Caco-2 (cell line): ENCODE measurements around the gene PRICKLE1. TPM values are rescaled to one million over a fixed set of nuclear protein-coding genes. Genes with fewer than 3 reads are reported as not detected.

Experiments
- BruUV-seq: library from RNA; stranded (reverse); fragments of 400-500 nt; replicated peaks from 2 replicates; lab custom pipeline; 2021; lab: Mats Ljungman, UMichigan
- CTCF ChIA-PET: fragments of 300-600 bp; sonication (Branson Sonifier 250); formaldehyde crosslinking; loops from one replicate; lab custom pipeline; 2022; ENCODE audit warnings: antibody characterized with exemption; lab: Charles Lee
- POLR2A ChIA-PET: fragments of 300-600 bp; sonication (Branson Sonifier 250); formaldehyde crosslinking; loops from one replicate; lab custom pipeline; 2022; ENCODE audit warnings: antibody characterized with exemption; lab: Charles Lee
- DNase-seq, 2 experiments: peaks; one replicate each; pipeline versions ENCODE4 v3.0.0 to v3.0.0-alpha.2; 2020 to 2022
- H3K27me3 ChIP-seq: replicated peaks from 2 replicates; pipeline ENCODE4 v1.6.0; 2011; ENCODE audit warnings: low read length; ENCODE audit not compliant: control insufficient read depth, insufficient read depth
- H3K36me3 ChIP-seq: 2 replicates; pipeline ENCODE4 v1.5.1; 2011; ENCODE audit warnings: low read length; ENCODE audit not compliant: control insufficient read depth, insufficient read depth
- H3K4me1 ChIP-seq: fragments of 250-450 bp; sonication (Bioruptor Pico); 2 replicates; pipeline ENCODE4 v1.5.1; 2020; ENCODE audit warnings: mild to moderate bottlenecking
- H3K4me3 ChIP-seq: 2 replicates; pipeline ENCODE4 v1.5.1; 2011; ENCODE audit warnings: low read depth, mild to moderate bottlenecking, control low read depth, low read length
- H3K9me3 ChIP-seq: fragments of 250-450 bp; sonication (Bioruptor Pico); 2 replicates; pipeline ENCODE4 v1.5.1; 2020; ENCODE audit warnings: mild to moderate bottlenecking, moderate library complexity
- H3K27ac Mint-ChIP-seq: one replicate; pipeline ENCODE4 v1.8.0; 2022; ENCODE audit warnings: mixed read lengths; ENCODE audit not compliant: unreplicated experiment
- H3K27me3 Mint-ChIP-seq: one replicate; pipeline ENCODE4 v1.8.0; 2022; ENCODE audit warnings: mixed read lengths; ENCODE audit not compliant: insufficient read depth, unreplicated experiment
- H3K36me3 Mint-ChIP-seq: one replicate; pipeline ENCODE4 v1.8.0; 2022; ENCODE audit warnings: mild to moderate bottlenecking, mixed read lengths; ENCODE audit not compliant: insufficient read depth, unreplicated experiment
- H3K4me1 Mint-ChIP-seq: one replicate; pipeline ENCODE4 v1.8.0; 2022; ENCODE audit warnings: low read depth, mixed read lengths; ENCODE audit not compliant: unreplicated experiment
- H3K4me3 Mint-ChIP-seq: one replicate; pipeline ENCODE4 v1.8.0; 2022; ENCODE audit warnings: mild to moderate bottlenecking, moderate library complexity, mixed read lengths; ENCODE audit not compliant: unreplicated experiment
- H3K9me3 Mint-ChIP-seq: one replicate; pipeline ENCODE4 v1.8.0; 2022; ENCODE audit warnings: mixed read lengths; ENCODE audit not compliant: unreplicated experiment
- intact Hi-C: fragments of 100-400 bp; cut with micrococcal nuclease; formaldehyde crosslinking; loops from one replicate; pipeline ENCODE4 v1.10.0; 2022; ENCODE audit not compliant: unreplicated experiment
- total RNA-seq: library from RNA; stranded (reverse); gene quantifications from 2 replicates; pipeline ENCODE4 v1.2.3, GENCODE V29; 2022
- TF ChIP-seq, protein P1 (sequence below), 2 experiments: fragments of 200-600 bp in 1 of 2; IDR thresholded peaks; 1 replicate in 1 of 2; 2 replicates in 1 of 2; pipeline versions ENCODE4 v1.5.1 to v1.8.0; 2011 to 2022; ENCODE audit warnings: antibody characterized with exemption in 1 of 2, control low read depth in 1 of 2, inconsistent platforms in 1 of 2, low read depth in 1 of 2, low read length in 1 of 2, mild to moderate bottlenecking in 1 of 2, moderate library complexity in 1 of 2; ENCODE audit not compliant: insufficient read depth in 1 of 2, severe bottlenecking in 1 of 2, unreplicated experiment in 1 of 2

Gene PRICKLE1
- total RNA-seq, 1 experiment from 2014 or later: 4.5 TPM

- Histone ChIP-seq H3K27me3 (no peaks in the 10 kb centered on the region), H3K4me1 (no peaks in the 10 kb centered on the region), H3K4me3 (no peak overlapping the region), H3K36me3 (no peaks in the 10 kb centered on the region), H3K9me3 (no peaks in the 10 kb centered on the region; the same call in 1 of the 2 replicates)
- TF ChIP-seq, protein P1, sequence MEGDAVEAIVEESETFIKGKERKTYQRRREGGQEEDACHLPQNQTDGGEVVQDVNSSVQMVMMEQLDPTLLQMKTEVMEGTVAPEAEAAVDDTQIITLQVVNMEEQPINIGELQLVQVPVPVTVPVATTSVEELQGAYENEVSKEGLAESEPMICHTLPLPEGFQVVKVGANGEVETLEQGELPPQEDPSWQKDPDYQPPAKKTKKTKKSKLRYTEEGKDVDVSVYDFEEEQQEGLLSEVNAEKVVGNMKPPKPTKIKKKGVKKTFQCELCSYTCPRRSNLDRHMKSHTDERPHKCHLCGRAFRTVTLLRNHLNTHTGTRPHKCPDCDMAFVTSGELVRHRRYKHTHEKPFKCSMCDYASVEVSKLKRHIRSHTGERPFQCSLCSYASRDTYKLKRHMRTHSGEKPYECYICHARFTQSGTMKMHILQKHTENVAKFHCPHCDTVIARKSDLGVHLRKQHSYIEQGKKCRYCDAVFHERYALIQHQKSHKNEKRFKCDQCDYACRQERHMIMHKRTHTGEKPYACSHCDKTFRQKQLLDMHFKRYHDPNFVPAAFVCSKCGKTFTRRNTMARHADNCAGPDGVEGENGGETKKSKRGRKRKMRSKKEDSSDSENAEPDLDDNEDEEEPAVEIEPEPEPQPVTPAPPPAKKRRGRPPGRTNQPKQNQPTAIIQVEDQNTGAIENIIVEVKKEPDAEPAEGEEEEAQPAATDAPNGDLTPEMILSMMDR (IDR thresholded peaks at IDR 0.05; ENCODE audit: insufficient read depth in 1 of 2, low read depth in 1 of 2, low read length in 1 of 2, severe bottlenecking in 1 of 2, unreplicated experiment in 1 of 2): no peak
- no peaks in the 10 kb centered on the region for H3K9me3 Mint-ChIP-seq
- intact Hi-C loops: no loop called here
- POLR2A ChIA-PET: no interaction called here
- CTCF ChIA-PET: no interaction called here
- no TSS peak for BruUV-seq
- no peak overlapping the region for H3K4me3 Mint-ChIP-seq
- H3K4me1 Mint-ChIP-seq: no peaks in the 10 kb centered on the region
- no peaks in the 10 kb centered on the region for H3K27me3 Mint-ChIP-seq
- no peak overlapping the region for H3K27ac Mint-ChIP-seq
- DNase-seq: no peak
- no peaks in the 10 kb centered on the region for H3K36me3 Mint-ChIP-seq
These were observed 47.4 kb upstream of the PRICKLE1 start for GRCh38 chr12:42636993-42637392.

DNA sequence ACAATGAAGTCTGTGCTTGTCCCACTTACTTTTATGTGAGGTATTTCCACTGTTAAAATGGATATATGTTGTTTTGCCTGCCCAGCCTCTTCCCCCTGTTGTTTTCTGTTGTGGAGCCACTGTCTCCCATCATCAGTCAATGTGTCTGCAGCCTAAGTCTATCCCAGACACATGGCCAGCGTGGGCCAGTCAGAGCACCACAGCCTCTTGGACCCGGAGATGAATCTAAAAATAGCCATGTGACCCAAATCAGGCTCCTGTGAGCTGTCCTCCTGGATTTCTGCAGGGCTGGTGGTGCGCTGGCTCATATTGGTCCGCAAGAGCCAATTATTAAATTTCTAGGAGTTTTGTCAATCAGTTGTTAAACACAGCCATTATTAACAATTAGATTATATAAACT is 44.0 kb upstream of the PRICKLE1 start:
- H3K36me3 Mint-ChIP-seq: no peaks in the 10 kb centered on the region
- H3K9me3 ChIP-seq: no peaks in the 10 kb centered on the region; the same call in 1 of the 2 replicates
- H3K27ac Mint-ChIP-seq: no peak overlapping the region
- no peaks in the 10 kb centered on the region for H3K36me3 ChIP-seq
- no peaks in the 10 kb centered on the region for H3K4me1 ChIP-seq
- ChIA-PET CTCF (no interaction called here), POLR2A (no interaction called here)
- TF ChIP-seq, protein P1 (IDR thresholded peaks at IDR 0.05; ENCODE audit: insufficient read depth in 1 of 2, low read depth in 1 of 2, low read length in 1 of 2, severe bottlenecking in 1 of 2, unreplicated experiment in 1 of 2): no peak
- peaks cover 16% of the 10 kb centered on the region for H3K9me3 Mint-ChIP-seq
- no peaks in the 10 kb centered on the region for H3K27me3 Mint-ChIP-seq
- intact Hi-C loops: no loop called here
- BruUV-seq: no TSS peak
- H3K4me3 Mint-ChIP-seq: no peak overlapping the region
- H3K4me1 Mint-ChIP-seq: peaks cover 19% of the 10 kb centered on the region
- H3K4me3 ChIP-seq: no peak overlapping the region
- H3K27me3 ChIP-seq: no peaks in the 10 kb centered on the region
- no peak for DNase-seq

- H3K9me3 ChIP-seq: no peaks in the 10 kb centered on the region; the same call in 1 of the 2 replicates
- H3K9me3 Mint-ChIP-seq: peaks cover 16% of the 10 kb centered on the region
- DNase-seq: no peak
- H3K4me1 Mint-ChIP-seq: peaks cover 19% of the 10 kb centered on the region
- ChIA-PET POLR2A (no interaction called here), CTCF (no interaction called here)
- H3K4me1 ChIP-seq: no peaks in the 10 kb centered on the region
- no TSS peak for BruUV-seq
- H3K36me3 Mint-ChIP-seq: peaks cover 6% of the 10 kb centered on the region
- no peak overlapping the region for H3K4me3 ChIP-seq
- H3K27me3 ChIP-seq: no peaks in the 10 kb centered on the region
- no peak overlapping the region for H3K4me3 Mint-ChIP-seq
- no peaks in the 10 kb centered on the region for H3K27me3 Mint-ChIP-seq
- H3K27ac Mint-ChIP-seq: no peak overlapping the region
- TF ChIP-seq, protein P1 (IDR thresholded peaks at IDR 0.05; ENCODE audit: insufficient read depth in 1 of 2, low read depth in 1 of 2, low read length in 1 of 2, severe bottlenecking in 1 of 2, unreplicated experiment in 1 of 2): no peak
- no peaks in the 10 kb centered on the region for H3K36me3 ChIP-seq
- intact Hi-C loops: no loop called here
These were observed 42.0 kb upstream of the PRICKLE1 start for GRCh38 chr12:42631513-42631912.
